CD14-positive monocyte (primary cell): Measurements from ENCODE around the gene ABTB1. TPM values are rescaled to one million over a fixed set of nuclear protein-coding genes. Genes with fewer than 3 reads are reported as not detected.

Experiments
- DNase-seq, 3 donors: peaks; one replicate each; pipeline ENCODE4 v3.0.0-alpha.2; 2011 to 2022
- H2AFZ ChIP-seq: 2 replicates; pipeline ENCODE4 v1.6.0; 2012; ENCODE audit warnings: mild to moderate bottlenecking, low read depth, low read length, inconsistent platforms; ENCODE audit not compliant: insufficient read depth, poor library complexity, severe bottlenecking
- H3K27ac ChIP-seq, 2 donors: 1 replicate in 1 of 2; 2 replicates in 1 of 2; pipeline ENCODE4 v1.5.1; 2012 to 2013; ENCODE audit warnings: low read length in 2 of 2, control low read depth in 1 of 2, inconsistent platforms in 1 of 2, low read depth in 1 of 2, mild to moderate bottlenecking in 1 of 2
- H3K27me3 ChIP-seq, 2 donors: one replicate each; pipeline versions ENCODE4 v1.6.0 to v1.6.1; 2011 to 2013; ENCODE audit warnings: low read length in 2 of 2; ENCODE audit not compliant: control insufficient read depth in 2 of 2, insufficient read depth in 2 of 2
- H3K36me3 ChIP-seq, 2 donors: replicated peaks in 1 of 2; 1 replicate in 1 of 2; 2 replicates in 1 of 2; pipeline versions ENCODE4 v1.5.1 to v1.6.1; 2012 to 2013; ENCODE audit warnings: low read length in 2 of 2, control low read depth in 1 of 2, inconsistent platforms in 1 of 2, mild to moderate bottlenecking in 1 of 2; ENCODE audit not compliant: insufficient read depth in 2 of 2, control insufficient read depth in 1 of 2
- H3K4me1 ChIP-seq, 2 donors: 1 replicate in 1 of 2; 2 replicates in 1 of 2; pipeline versions ENCODE4 v1.5.1 to v1.6.1; 2012 to 2013; ENCODE audit warnings: low read length in 2 of 2, control low read depth in 1 of 2, inconsistent platforms in 1 of 2, mild to moderate bottlenecking in 1 of 2, moderate library complexity in 1 of 2; ENCODE audit not compliant: insufficient read depth in 2 of 2, control insufficient read depth in 1 of 2
- H3K4me2 ChIP-seq: replicated peaks from 2 replicates; pipeline ENCODE3; 2012; ENCODE audit warnings: low read length, moderate library complexity, mild to moderate bottlenecking; ENCODE audit not compliant: poor library complexity, severe bottlenecking; ENCODE audit errors: extremely low read depth
- H3K4me3 ChIP-seq, 3 experiments: fragments of 200-600 bp in 1 of 3; sonication (generic) in 1 of 3; replicated peaks in 1 of 3; 1 replicate in 2 of 3; 2 replicates in 1 of 3; pipeline ENCODE4 v1.5.1; 2011 to 2013; ENCODE audit warnings: low read length in 3 of 3, mild to moderate bottlenecking in 3 of 3, control low read depth in 2 of 3, low read depth in 2 of 3, inconsistent platforms in 1 of 3, moderate library complexity in 1 of 3
- H3K79me2 ChIP-seq: 2 replicates; pipeline ENCODE4 v1.6.0; 2012; ENCODE audit warnings: mild to moderate bottlenecking, control low read depth, inconsistent platforms, low read length, moderate library complexity; ENCODE audit not compliant: insufficient read depth
- H3K9ac ChIP-seq: 2 replicates; pipeline ENCODE4 v1.6.0; 2017; ENCODE audit warnings: low read length, mild to moderate bottlenecking; ENCODE audit not compliant: insufficient read depth, poor library complexity, severe bottlenecking
- H3K9me3 ChIP-seq, 2 donors: replicated peaks in 1 of 2; 1 replicate in 1 of 2; 2 replicates in 1 of 2; pipeline versions ENCODE4 v1.5.1 to v1.6.1; 2012 to 2013; ENCODE audit warnings: low read length in 2 of 2, control low read depth in 1 of 2; ENCODE audit not compliant: control insufficient read depth in 1 of 2, insufficient read depth in 1 of 2
- H4K20me1 ChIP-seq: 2 replicates; pipeline ENCODE4 v1.6.0; 2012; ENCODE audit warnings: mild to moderate bottlenecking, low read length, control low read depth, moderate library complexity; ENCODE audit not compliant: insufficient read depth
- H3K27ac Mint-ChIP-seq, 7 donors: one replicate each; pipeline ENCODE4 v1.8.0; 2020; ENCODE audit warnings: mild to moderate bottlenecking in 7 of 7, mixed read lengths in 7 of 7, moderate library complexity in 6 of 7, inconsistent platforms in 2 of 7
- H3K27me3 Mint-ChIP-seq, 3 donors: one replicate each; pipeline ENCODE4 v1.8.0; 2021 to 2022; ENCODE audit warnings: low read depth in 3 of 3, mild to moderate bottlenecking in 3 of 3, mixed read lengths in 3 of 3, moderate library complexity in 3 of 3, inconsistent platforms in 1 of 3
- H3K36me3 Mint-ChIP-seq, 2 donors: one replicate each; pipeline ENCODE4 v1.8.0; 2020; ENCODE audit warnings: mixed read lengths in 2 of 2, inconsistent platforms in 1 of 2, mild to moderate bottlenecking in 1 of 2
- H3K4me1 Mint-ChIP-seq: one replicate; pipeline ENCODE4 v1.8.0; 2020; ENCODE audit warnings: mild to moderate bottlenecking, mixed read lengths
- H3K4me3 Mint-ChIP-seq, 2 donors: one replicate each; pipeline ENCODE4 v1.8.0; 2020; ENCODE audit warnings: mild to moderate bottlenecking in 2 of 2, mixed read lengths in 2 of 2, moderate library complexity in 1 of 2
- H3K9me3 Mint-ChIP-seq, 7 donors: one replicate each; pipeline ENCODE4 v1.8.0; 2020 to 2022; ENCODE audit warnings: mixed read lengths in 7 of 7, mild to moderate bottlenecking in 6 of 7, moderate library complexity in 6 of 7, inconsistent platforms in 2 of 7
- CTCF ChIP-seq: fragments of 200-600 bp; IDR thresholded peaks from one replicate; pipeline ENCODE4 v1.8.0; 2022; ENCODE audit warnings: antibody characterized with exemption, mild to moderate bottlenecking
- WGBS: methylation state at CpG from one replicate; pipeline ENCODE4 v1.1.5; 2013; ENCODE audit warnings: missing lambda C conversion rate; ENCODE audit not compliant: insufficient coverage; 5-methylcytosine and 5-hydroxymethylcytosine counted together
- intact Hi-C, 2 donors: fragments of 100-400 bp; cut with micrococcal nuclease; formaldehyde crosslinking; loops; one replicate each; pipeline versions ENCODE4 v1.15.0 to v1.15.1; 2023
- polyA plus RNA-seq, 3 donors: library from polyadenylated mRNA; depleted of rRNA in 1 of 3; unstranded in 2 of 3; stranded (reverse) in 1 of 3; fragments of 300-500 nt in 2 of 3; fragments of >200 nt in 1 of 3; fragmentation: Illumina TruSeq in 2 of 3; gene quantifications; 1 replicate in 2 of 3; 2 replicates in 1 of 3; pipeline ENCODE4 v1.2.3, GENCODE V29; 2012 to 2021

The ABTB1 gene
- polyA plus RNA-seq, 3 donors: 107 to 246 (median 118) TPM

- no peak for TF ChIP-seq CTCF
- H3K36me3 ChIP-seq: peaks cover 0 to 22% of the 10 kb centered on the region in 2 donors
- H3K4me1 ChIP-seq: peaks cover 11 to 13% of the 10 kb centered on the region in 2 donors
- no peak overlapping the region for H3K4me3 Mint-ChIP-seq
- peaks cover 0 to 13% (median 9%) of the 10 kb centered on the region in 7 donors for H3K9me3 Mint-ChIP-seq
- peaks cover 32 to 39% of the 10 kb centered on the region in 2 donors for H3K27me3 ChIP-seq
- intact Hi-C loops: no loop called here
- DNase-seq: no peak
- H3K79me2 ChIP-seq: no peaks in the 10 kb centered on the region
- peaks cover 42 to 46% (median 44%) of the 10 kb centered on the region in 3 donors for H3K27me3 Mint-ChIP-seq
- no peak overlapping the region for H2AFZ ChIP-seq
- H4K20me1 ChIP-seq: no peaks in the 10 kb centered on the region
- H3K27ac Mint-ChIP-seq: no peak overlapping the region
- no peak overlapping the region for H3K9ac ChIP-seq
- WGBS: 67% methylated on average over 1 of the region's 2 CpGs
- no peak overlapping the region for H3K4me2 ChIP-seq
- H3K9me3 ChIP-seq: no peaks in the 10 kb centered on the region
- H3K36me3 Mint-ChIP-seq: peaks cover 19 to 28% of the 10 kb centered on the region in 2 donors
- H3K4me3 ChIP-seq: no peak overlapping the region
- peaks cover 15% of the 10 kb centered on the region for H3K4me1 Mint-ChIP-seq
- no peak overlapping the region for H3K27ac ChIP-seq
Observed at GRCh38 chr3:127625821-127626220, 46.9 kb upstream of the ABTB1 start.

- Mint-ChIP-seq H3K36me3 (peaks cover 3 to 12% of the 10 kb centered on the region in 2 donors), H3K27me3 (peaks cover 55 to 60% (median 57%) of the 10 kb centered on the region in 3 donors), H3K4me3 (peak overlapping the region; percentile 76 to 93), H3K9me3 (peaks cover 0 to 13% (median 9%) of the 10 kb centered on the region in 7 donors), H3K4me1 (peaks cover 15% of the 10 kb centered on the region), H3K27ac (peak overlapping the region in 1 of 7 donors; percentile 54)
- H3K27me3 ChIP-seq: peaks cover 32 to 48% of the 10 kb centered on the region in 2 donors
- H3K36me3 ChIP-seq: no peaks in the 10 kb centered on the region
- H3K9me3 ChIP-seq: no peaks in the 10 kb centered on the region
- H3K4me3 ChIP-seq: no peak overlapping the region
- peaks cover 11 to 13% of the 10 kb centered on the region in 2 donors for H3K4me1 ChIP-seq
- H3K27ac ChIP-seq: no peak overlapping the region
- no peak overlapping the region for H3K9ac ChIP-seq
- TF ChIP-seq CTCF: no peak
- WGBS: 94% methylated on average over 2 of the region's 4 CpGs
- H4K20me1 ChIP-seq: no peaks in the 10 kb centered on the region
- no peak overlapping the region for H3K4me2 ChIP-seq
- H3K79me2 ChIP-seq: no peaks in the 10 kb centered on the region
- no peak overlapping the region for H2AFZ ChIP-seq
- DNase-seq: no peak
- intact Hi-C loops: no loop called here
Observed at GRCh38 chr3:127628426-127628787, 44.3 kb upstream of the ABTB1 start.
